PC-9 (cell line): ENCODE results near the gene WDR93. TPM values are rescaled to one million over a fixed set of nuclear protein-coding genes. Genes with fewer than 3 reads are reported as not detected.
A peak's percentile ranks its signal among the peaks of the same experiment; 100 is the strongest.

Experiments
- BruUV-seq: library from RNA; stranded (reverse); fragments of 400-500 nt; replicated peaks from 2 replicates; lab custom pipeline; 2021; lab: Mats Ljungman, UMichigan
- CTCF ChIA-PET: fragments of 300-600 bp; sonication (Branson Sonifier 250); formaldehyde crosslinking; loops from one replicate; lab custom pipeline; 2022; ENCODE audit warnings: antibody characterized with exemption; lab: Charles Lee
- POLR2A ChIA-PET: fragments of 300-600 bp; sonication (Branson Sonifier 250); formaldehyde crosslinking; loops from one replicate; lab custom pipeline; 2022; ENCODE audit warnings: antibody characterized with exemption; ENCODE audit not compliant: unreplicated experiment; lab: Charles Lee
- DNase-seq, 2 experiments: peaks; one replicate each; pipeline versions ENCODE4 v3.0.0 to v3.0.0-alpha.2; 2015 to 2022; ENCODE audit warnings: mixed read lengths in 1 of 2
- H2AFZ ChIP-seq: fragments of 200-600 bp; sonication (generic); 2 replicates; pipeline ENCODE4 v1.8.1; 2017; ENCODE audit warnings: antibody characterized with exemption
- H3F3A ChIP-seq: fragments of 200-600 bp; sonication (generic); 2 replicates; pipeline ENCODE4 v1.8.1; 2017; ENCODE audit warnings: antibody characterized with exemption, mild to moderate bottlenecking, low read depth; ENCODE audit not compliant: insufficient read depth
- H3K27ac ChIP-seq: fragments of 200-600 bp; sonication (generic); 2 replicates; pipeline ENCODE4 v1.6.1; 2016; ENCODE audit warnings: mixed run types
- H3K27me3 ChIP-seq: fragments of 200-600 bp; sonication (generic); 2 replicates; pipeline ENCODE4 v1.6.1; 2016; ENCODE audit warnings: low read depth, mixed run types; ENCODE audit not compliant: insufficient read depth
- H3K36me3 ChIP-seq: fragments of 200-600 bp; sonication (generic); 2 replicates; pipeline ENCODE4 v1.6.1; 2016; ENCODE audit warnings: low read depth, mixed run types
- H3K4me1 ChIP-seq: fragments of 200-600 bp; sonication (generic); replicated peaks from 2 replicates; pipeline ENCODE4 v1.6.1; 2016; ENCODE audit warnings: mixed run types; ENCODE audit not compliant: insufficient read depth
- H3K4me2 ChIP-seq: fragments of 200-600 bp; sonication (generic); 2 replicates; pipeline ENCODE4 v1.6.1; 2017; ENCODE audit warnings: mixed run types
- H3K4me3 ChIP-seq: fragments of 200-600 bp; sonication (generic); 2 replicates; pipeline ENCODE4 v1.6.1; 2016; ENCODE audit warnings: mixed run types
- H3K79me2 ChIP-seq: fragments of 200-600 bp; sonication (generic); 2 replicates; pipeline ENCODE4 v1.6.1; 2017; ENCODE audit warnings: low read depth, mixed run types
- H3K9me2 ChIP-seq: fragments of 200-600 bp; sonication (generic); 2 replicates; pipeline ENCODE4 v1.8.1; 2017; ENCODE audit warnings: mild to moderate bottlenecking; ENCODE audit not compliant: insufficient read depth
- H3K9me3 ChIP-seq: fragments of 200-600 bp; sonication (generic); 2 replicates; pipeline ENCODE4 v1.8.1; 2016; ENCODE audit warnings: low read depth; ENCODE audit not compliant: insufficient read depth
- H4K20me1 ChIP-seq: fragments of 200-600 bp; sonication (generic); 2 replicates; pipeline ENCODE4 v1.8.1; 2017; ENCODE audit not compliant: insufficient read depth
- EZH2 ChIP-seq: fragments of 200-600 bp; sonication (generic); IDR thresholded peaks from 2 replicates; pipeline ENCODE4 v1.8.0; 2017; ENCODE audit warnings: antibody characterized with exemption, low read depth
- intact Hi-C: fragments of 100-400 bp; cut with micrococcal nuclease; formaldehyde crosslinking; loops from one replicate; pipeline ENCODE4 v1.10.0; 2022; ENCODE audit not compliant: unreplicated experiment
- total RNA-seq: library from RNA; stranded (reverse); gene quantifications from 2 replicates; pipeline ENCODE4 v1.2.3, GENCODE V29; 2021
- TF ChIP-seq, protein P1 (sequence below): fragments of 200-600 bp; sonication (generic); conservative IDR thresholded peaks from 2 replicates; pipeline ENCODE4 v1.6.1; 2017; ENCODE audit warnings: mixed run types, antibody characterized with exemption, mild to moderate bottlenecking, moderate library complexity

The WDR93 gene
- total RNA-seq, 1 experiment from 2014 or later, result 1.8 TPM

- no peak overlapping the region for H3K4me2 ChIP-seq
- no TSS peak for BruUV-seq
- H3K27me3 ChIP-seq, result no peaks in the 10 kb centered on the region
- H3K9me3 ChIP-seq, result no peaks in the 10 kb centered on the region
- H2AFZ ChIP-seq, result no peak overlapping the region
- DNase-seq, result no peak
- no peaks in the 10 kb centered on the region for H3K4me1 ChIP-seq
- peaks cover 17% of the 10 kb centered on the region; the same call in 1 of the 2 replicates for H3K36me3 ChIP-seq
- intact Hi-C loops, result no loop called here
- H3K9me2 ChIP-seq, result no peaks in the 10 kb centered on the region
- TF ChIP-seq EZH2, result no peak
- TF ChIP-seq, protein P1, sequence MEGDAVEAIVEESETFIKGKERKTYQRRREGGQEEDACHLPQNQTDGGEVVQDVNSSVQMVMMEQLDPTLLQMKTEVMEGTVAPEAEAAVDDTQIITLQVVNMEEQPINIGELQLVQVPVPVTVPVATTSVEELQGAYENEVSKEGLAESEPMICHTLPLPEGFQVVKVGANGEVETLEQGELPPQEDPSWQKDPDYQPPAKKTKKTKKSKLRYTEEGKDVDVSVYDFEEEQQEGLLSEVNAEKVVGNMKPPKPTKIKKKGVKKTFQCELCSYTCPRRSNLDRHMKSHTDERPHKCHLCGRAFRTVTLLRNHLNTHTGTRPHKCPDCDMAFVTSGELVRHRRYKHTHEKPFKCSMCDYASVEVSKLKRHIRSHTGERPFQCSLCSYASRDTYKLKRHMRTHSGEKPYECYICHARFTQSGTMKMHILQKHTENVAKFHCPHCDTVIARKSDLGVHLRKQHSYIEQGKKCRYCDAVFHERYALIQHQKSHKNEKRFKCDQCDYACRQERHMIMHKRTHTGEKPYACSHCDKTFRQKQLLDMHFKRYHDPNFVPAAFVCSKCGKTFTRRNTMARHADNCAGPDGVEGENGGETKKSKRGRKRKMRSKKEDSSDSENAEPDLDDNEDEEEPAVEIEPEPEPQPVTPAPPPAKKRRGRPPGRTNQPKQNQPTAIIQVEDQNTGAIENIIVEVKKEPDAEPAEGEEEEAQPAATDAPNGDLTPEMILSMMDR, result no peak
- ChIA-PET CTCF (interaction anchor here (0.6 kb wide), 1 partner anchor 45 kb away, joined by 14 read pairs; no protein-coding TSS in a partner anchor), POLR2A (no interaction called here)
- H3K4me3 ChIP-seq, result no peak overlapping the region
- H3K79me2 ChIP-seq, result no peaks in the 10 kb centered on the region
- H3K27ac ChIP-seq, result no peak overlapping the region
- no peaks in the 10 kb centered on the region for H4K20me1 ChIP-seq
- peaks cover 7% of the 10 kb centered on the region; the same call in 1 of the 2 replicates for H3F3A ChIP-seq
Measured at GRCh38 chr15:89645680-89646079, 44.9 kb upstream of the WDR93 start.

GRCh38 chr15:89646416-89647141 is 44.0 kb upstream of the WDR93 start:
- Histone ChIP-seq H3K36me3 (peaks cover 22% of the 10 kb centered on the region; the same call in 1 of the 2 replicates), H3K4me2 (no peak overlapping the region), H3K27ac (no peak overlapping the region), H3K79me2 (no peaks in the 10 kb centered on the region), H3K4me1 (no peaks in the 10 kb centered on the region), H3F3A (peaks cover 7% of the 10 kb centered on the region; the same call in 1 of the 2 replicates), H3K9me2 (no peaks in the 10 kb centered on the region), H3K27me3 (no peaks in the 10 kb centered on the region), H3K4me3 (no peak overlapping the region), H2AFZ (no peak overlapping the region), H4K20me1 (no peaks in the 10 kb centered on the region), H3K9me3 (no peaks in the 10 kb centered on the region)
- ChIA-PET POLR2A (no interaction called here), CTCF (interaction anchor here (0.6 kb wide), 1 partner anchor 45 kb away, joined by 14 read pairs; no protein-coding TSS in a partner anchor)
- TF ChIP-seq, protein P1, result no peak
- no peak for TF ChIP-seq EZH2
- DNase-seq, result no peak
- intact Hi-C loops, result loop anchor here (1.0 kb wide), 2 partner anchors 48 to 242 kb away; no protein-coding TSS in a partner anchor
- no TSS peak for BruUV-seq

GRCh38 chr15:89647191-89647851 is 43.3 kb upstream of the WDR93 start:
- Histone ChIP-seq H3K4me2 (no peak overlapping the region), H3K79me2 (no peaks in the 10 kb centered on the region), H3K27ac (no peak overlapping the region), H4K20me1 (no peaks in the 10 kb centered on the region), H3K4me1 (no peaks in the 10 kb centered on the region), H3F3A (peaks cover 7% of the 10 kb centered on the region; the same call in 1 of the 2 replicates), H3K36me3 (peaks cover 18% of the 10 kb centered on the region; the same call in 1 of the 2 replicates), H3K27me3 (no peaks in the 10 kb centered on the region), H3K9me3 (no peaks in the 10 kb centered on the region), H2AFZ (no peak overlapping the region), H3K9me2 (no peaks in the 10 kb centered on the region), H3K4me3 (no peak overlapping the region)
- ChIA-PET CTCF (no interaction called here), POLR2A (interaction anchor here (0.7 kb wide), 1 partner anchor 10 kb away, joined by 4 read pairs; no protein-coding TSS in a partner anchor)
- no TSS peak for BruUV-seq
- peak in 1 of 2 experiments; percentile 73 for DNase-seq
- intact Hi-C loops, result loop anchor here (1.0 kb wide), 2 partner anchors 47 to 241 kb away; no protein-coding TSS in a partner anchor
- TF ChIP-seq, protein P1, result peak; percentile 89
- TF ChIP-seq EZH2, result no peak
